GM12878 (cell line): Measurements from ENCODE around the gene FERMT2. TPM values are rescaled to one million over a fixed set of nuclear protein-coding genes. Genes with fewer than 3 reads are reported as not detected.

Experiments used
- ATAC-seq: fragments of 200-7000 bp; cut with Tn5 transposase; 3 replicates; pipeline ENCODE4 v1.9.1; 2020; ENCODE audit warnings: mild to moderate bottlenecking, moderate library complexity
- BruUV-seq: library from RNA; stranded (reverse); fragments of 400-500 nt; replicated peaks from 2 replicates; lab custom pipeline; 2021; lab: Mats Ljungman, UMichigan
- CTCF ChIA-PET: fragments of 300-600 bp; sonication (Branson Sonifier 250); formaldehyde crosslinking; extraction: SDS; loops from one replicate; lab custom pipeline; 2021; ENCODE audit warnings: inconsistent platforms; lab: Yijun Ruan, JAX
- POLR2A ChIA-PET: fragments of 350-600 bp; formaldehyde crosslinking; extraction: SDS; loops from one replicate; lab custom pipeline; 2021; ENCODE audit warnings: inconsistent platforms; lab: Charles Lee
- RAD21 ChIA-PET: fragments of 300-600 bp; sonication (Branson Sonifier 250); formaldehyde crosslinking; loops from one replicate; lab custom pipeline; 2023; ENCODE audit warnings: antibody characterized with exemption; ENCODE audit not compliant: unreplicated experiment; lab: Charles Lee
- SMC1A ChIA-PET: fragments of 300-600 bp; sonication (Branson Sonifier 250); formaldehyde crosslinking; loops from one replicate; lab custom pipeline; 2023; ENCODE audit not compliant: unreplicated experiment, uncharacterized antibody; lab: Charles Lee
- DNase-seq: peaks from one replicate; pipeline ENCODE4 v3.0.0-alpha.2; 2011; ENCODE audit warnings: low read depth, low spot score
- FAIRE-seq: peaks from 3 replicates; lab custom pipeline; 2011; peaks lifted over from hg19 to GRCh38; lab: Jason Lieb, UNC
- H2AFZ ChIP-seq: 2 replicates; pipeline ENCODE4 v1.6.0; 2011; ENCODE audit warnings: low read depth, low read length, control low read depth; ENCODE audit not compliant: control insufficient read depth
- H3K27ac ChIP-seq: 2 replicates; pipeline ENCODE4 v1.5.1; 2011; ENCODE audit warnings: control low read depth; ENCODE audit not compliant: control insufficient read depth, insufficient read depth
- H3K27me3 ChIP-seq, 2 experiments: replicated peaks in 1 of 2; 2 replicates each; pipeline versions ENCODE4 v1.6.0 to v1.6.1; 2011; ENCODE audit warnings: low read length in 1 of 2; ENCODE audit not compliant: control insufficient read depth in 2 of 2, insufficient read depth in 2 of 2
- H3K36me3 ChIP-seq, 2 experiments: 2 replicates each; pipeline ENCODE4 v1.5.1; 2011; ENCODE audit warnings: low read length in 1 of 2; ENCODE audit not compliant: control insufficient read depth in 2 of 2, insufficient read depth in 2 of 2
- H3K4me1 ChIP-seq: 2 replicates; pipeline ENCODE4 v1.6.1; 2011; ENCODE audit warnings: mild to moderate bottlenecking, low read length, moderate library complexity, mixed read lengths; ENCODE audit not compliant: control insufficient read depth, insufficient read depth
- H3K4me2 ChIP-seq: 2 replicates; pipeline ENCODE4 v1.6.0; 2011; ENCODE audit warnings: control low read depth; ENCODE audit not compliant: control insufficient read depth, insufficient read depth
- H3K4me3 ChIP-seq: fragments of 200-600 bp; sonication (generic); 2 replicates; pipeline ENCODE4 v1.5.1; 2016
- H3K79me2 ChIP-seq: 2 replicates; pipeline ENCODE4 v1.6.0; 2011; ENCODE audit warnings: low read length; ENCODE audit not compliant: control insufficient read depth, insufficient read depth
- H3K9ac ChIP-seq: 2 replicates; pipeline ENCODE4 v1.8.0; 2011; ENCODE audit warnings: low read length, control low read depth, mixed read lengths; ENCODE audit not compliant: control insufficient read depth, insufficient read depth
- H3K9me3 ChIP-seq: replicated peaks from 3 replicates; pipeline ENCODE4 v1.5.1; 2011; ENCODE audit warnings: mild to moderate bottlenecking, low read length; ENCODE audit not compliant: control insufficient read depth, insufficient read depth
- H4K20me1 ChIP-seq: 2 replicates; pipeline ENCODE4 v1.6.0; 2011; ENCODE audit not compliant: control insufficient read depth, insufficient read depth
- BHLHE40 ChIP-seq, 2 experiments: fragments of 450-650 bp in 1 of 2; IDR thresholded peaks; 2 replicates each; pipeline ENCODE4 v1.6.1; 2011 to 2017; ENCODE audit warnings: low read depth in 2 of 2, borderline replicate concordance in 1 of 2, improper control_type of control experiment in 1 of 2, low read length in 1 of 2, mild to moderate bottlenecking in 1 of 2
- BRCA1 ChIP-seq: IDR thresholded peaks from 2 replicates; pipeline ENCODE4 v1.6.1; 2011; ENCODE audit warnings: low read depth, low read length, improper control_type of control experiment
- CHD1 ChIP-seq: IDR thresholded peaks from 2 replicates; pipeline ENCODE4 v1.6.1; 2012; ENCODE audit warnings: low read depth, low read length, improper control_type of control experiment
- EED ChIP-seq: sonication (generic); IDR thresholded peaks from 2 replicates; pipeline ENCODE4 v1.6.1; 2016; ENCODE audit warnings: antibody characterized with exemption, low read depth
- EZH2 ChIP-seq: IDR thresholded peaks from 2 replicates; pipeline ENCODE4 v1.6.1; 2012; ENCODE audit warnings: low read depth, mild to moderate bottlenecking, control low read depth, inconsistent platforms, low read length, borderline replicate concordance; ENCODE audit not compliant: control insufficient read depth
- GATAD2B ChIP-seq: fragments of 450-650 bp; conservative IDR thresholded peaks from 2 replicates; pipeline ENCODE4 v1.6.1; 2017; ENCODE audit warnings: low read depth, mild to moderate bottlenecking, moderate library complexity
- IRF5 ChIP-seq: fragments of 450-650 bp; IDR thresholded peaks from 2 replicates; pipeline ENCODE4 v1.6.1; 2017; ENCODE audit warnings: borderline replicate concordance
- KAT2A ChIP-seq: conservative IDR thresholded peaks from 2 replicates; pipeline ENCODE4 v1.6.1; 2011; ENCODE audit warnings: low read depth, low read length; ENCODE audit not compliant: control insufficient read depth
- MTA2 ChIP-seq: fragments of 450-650 bp; IDR thresholded peaks from 2 replicates; pipeline ENCODE4 v1.6.1; 2016; ENCODE audit warnings: low read depth, mild to moderate bottlenecking, moderate library complexity
- MTA3 ChIP-seq: IDR thresholded peaks from 2 replicates; pipeline ENCODE4 v1.6.1; 2012; ENCODE audit warnings: low read length, inconsistent platforms, borderline replicate concordance
- MXI1 ChIP-seq: fragments of 150-350 bp; IDR thresholded peaks from 2 replicates; pipeline ENCODE4 v1.6.1; 2011; ENCODE audit warnings: low read depth, mild to moderate bottlenecking, inconsistent platforms, low read length, improper control_type of control experiment
- POLR2A ChIP-seq: IDR thresholded peaks from 2 replicates; pipeline ENCODE4 v1.6.1; 2011; ENCODE audit warnings: low read depth, mild to moderate bottlenecking, low read length
- POLR2AphosphoS2 ChIP-seq: IDR thresholded peaks from 2 replicates; pipeline ENCODE4 v1.6.1; 2011; ENCODE audit warnings: low read depth, mild to moderate bottlenecking, low read length, improper control_type of control experiment, moderate library complexity
- POLR2AphosphoS5 ChIP-seq: IDR thresholded peaks from 2 replicates; pipeline ENCODE4 v1.6.1; 2011; ENCODE audit warnings: mild to moderate bottlenecking, low read length, inconsistent platforms
- RAD21 ChIP-seq: IDR thresholded peaks from 2 replicates; pipeline ENCODE4 v1.6.1; 2011; ENCODE audit warnings: mild to moderate bottlenecking, low read depth, low read length, moderate library complexity; ENCODE audit not compliant: insufficient read depth
- RFX5 ChIP-seq: IDR thresholded peaks from 2 replicates; pipeline ENCODE4 v1.6.1; 2011; ENCODE audit warnings: low read depth, low read length, improper control_type of control experiment
- ZNF274 ChIP-seq: IDR thresholded peaks from one replicate; pipeline ENCODE4 v1.8.0; 2011; ENCODE audit not compliant: insufficient read length, insufficient read depth
- ZNF592 ChIP-seq: fragments of 450-650 bp; IDR thresholded peaks from 2 replicates; pipeline ENCODE4 v1.6.1; 2017; ENCODE audit warnings: mild to moderate bottlenecking, moderate library complexity
- WGBS: methylation state at CpG from one replicate; pipeline ENCODE4 v1.1.6; 2016; ENCODE audit warnings: low lambda C conversion rate; ENCODE audit not compliant: insufficient replicate concordance, insufficient coverage; ENCODE audit errors: missing lambda C conversion rate; 5-methylcytosine and 5-hydroxymethylcytosine counted together
- in situ Hi-C: fragments of 300-500 bp; cut with MboI; formaldehyde crosslinking; loops from 9 replicates; pipeline ENCODE4 v1.14.3; 2018; ENCODE audit warnings: mixed read lengths
- intact Hi-C: fragments of 100-400 bp; cut with micrococcal nuclease; formaldehyde crosslinking; loops from one replicate; pipeline ENCODE4 v1.14.2; 2022; ENCODE audit not compliant: unreplicated experiment
- polyA plus RNA-seq, 11 experiments: library from polyadenylated mRNA; depleted of rRNA in 4 of 11; unstranded in 6 of 11; stranded (reverse) in 5 of 11; fragments of >200 nt; fragmentation: Nextera tagmentation in 4 of 11; fragmentation: Illumina TruSeq in 1 of 11; extraction: Ambion mirVana in 4 of 11; extraction: Trizol in 1 of 11; gene quantifications; 1 replicate in 1 of 11; 2 replicates in 10 of 11; pipeline versions ENCODE4 v1.2.1 to v1.2.3, GENCODE V29; 2011 to 2016; ENCODE audit warnings: inconsistent platforms in 2 of 11, missing spikeins in 2 of 11, low read depth in 1 of 11
- total RNA-seq, 4 experiments: library from RNA; depleted of rRNA in 3 of 4; stranded (reverse); fragments of >200 nt in 3 of 4; fragmentation: Illumina TruSeq in 1 of 4; extraction: Trizol in 1 of 4; gene quantifications; 2 replicates each; pipeline versions ENCODE4 v1.2.1 to v1.2.3, GENCODE V29; 2013 to 2021
- TF ChIP-seq, protein P1 (sequence below): fragments of 150-350 bp; IDR thresholded peaks from 2 replicates; pipeline ENCODE4 v1.6.1; 2014; ENCODE audit warnings: mild to moderate bottlenecking, low read depth, low read length

FERMT2 gene
- total and polyA plus RNA-seq, 10 of the 15 experiments (the other 5 are each of a cell fraction or from before 2014, with no cell fraction given) = 4.9 to 35.5 (median 19.5) TPM

DNA sequence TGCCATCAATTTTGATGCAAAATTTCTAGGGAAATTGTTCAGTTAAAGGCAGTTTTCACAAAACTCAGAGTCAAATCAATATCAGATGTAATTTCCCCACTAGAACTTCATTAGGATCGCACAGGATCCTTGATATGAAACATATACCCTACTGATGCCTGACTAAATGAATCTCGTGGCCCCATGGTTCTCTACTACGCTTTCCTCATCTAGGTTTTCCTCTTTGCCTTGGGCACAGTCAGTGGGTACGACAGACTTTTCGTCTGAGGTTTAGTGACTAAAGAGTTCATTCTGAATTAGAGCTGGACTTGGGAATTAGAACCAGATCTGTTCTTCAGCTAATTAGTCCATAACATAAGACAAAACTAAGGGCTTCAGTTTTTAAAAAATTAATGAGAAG is 117.0 kb downstream of the FERMT2 start:
- Histone ChIP-seq H3K4me1 (no peaks in the 10 kb centered on the region), H3K4me3 (no peak overlapping the region), H3K36me3 (no peaks in the 10 kb centered on the region), H3K27me3 (no peaks in the 10 kb centered on the region), H3K27ac (no peak overlapping the region), H3K79me2 (no peaks in the 10 kb centered on the region), H3K9me3 (no peaks in the 10 kb centered on the region), H3K9ac (no peak overlapping the region), H3K4me2 (no peak overlapping the region), H4K20me1 (no peaks in the 10 kb centered on the region), H2AFZ (no peak overlapping the region)
- POLR2A ChIA-PET = interaction anchor here (0.7 kb wide), 1 partner anchor 130 kb away, joined by 4 read pairs; no protein-coding TSS in a partner anchor
- no TSS peak for BruUV-seq
- CTCF ChIA-PET = interaction anchor here (1.1 to 1.3 kb wide), 3 partner anchors 8 to 127 kb away, joined by 3 to 5 read pairs (median 4); no protein-coding TSS in a partner anchor
- WGBS = 70% methylated on average over 5 of the region's 5 CpGs
- SMC1A ChIA-PET = interaction anchor here (0.7 to 2.4 kb wide), 4 partner anchors 9 to 472 kb away, joined by 3 to 11 read pairs (median 4); no protein-coding TSS in a partner anchor
- in situ Hi-C loops (no loop called here), intact Hi-C loops (no loop called here)
- RAD21 ChIA-PET = no interaction called here
- FAIRE-seq = no peak
- TF ChIP-seq POLR2A = no peak
- no peak for TF ChIP-seq POLR2AphosphoS2
- no peak for TF ChIP-seq KAT2A
- no peak for TF ChIP-seq RAD21
- TF ChIP-seq, protein P1, sequence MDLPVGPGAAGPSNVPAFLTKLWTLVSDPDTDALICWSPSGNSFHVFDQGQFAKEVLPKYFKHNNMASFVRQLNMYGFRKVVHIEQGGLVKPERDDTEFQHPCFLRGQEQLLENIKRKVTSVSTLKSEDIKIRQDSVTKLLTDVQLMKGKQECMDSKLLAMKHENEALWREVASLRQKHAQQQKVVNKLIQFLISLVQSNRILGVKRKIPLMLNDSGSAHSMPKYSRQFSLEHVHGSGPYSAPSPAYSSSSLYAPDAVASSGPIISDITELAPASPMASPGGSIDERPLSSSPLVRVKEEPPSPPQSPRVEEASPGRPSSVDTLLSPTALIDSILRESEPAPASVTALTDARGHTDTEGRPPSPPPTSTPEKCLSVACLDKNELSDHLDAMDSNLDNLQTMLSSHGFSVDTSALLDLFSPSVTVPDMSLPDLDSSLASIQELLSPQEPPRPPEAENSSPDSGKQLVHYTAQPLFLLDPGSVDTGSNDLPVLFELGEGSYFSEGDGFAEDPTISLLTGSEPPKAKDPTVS = no peak
- no peak for TF ChIP-seq BRCA1
- TF ChIP-seq CHD1 = no peak
- no peak for TF ChIP-seq MTA3
- TF ChIP-seq POLR2AphosphoS5 = no peak
- no peak for TF ChIP-seq RFX5
- TF ChIP-seq EZH2 = no peak
- TF ChIP-seq ZNF274 = no peak
- TF ChIP-seq BHLHE40 (IDR thresholded peaks at IDR 0.05; ENCODE audit: borderline replicate concordance in 1 of 2, low read depth in 2 of 2, low read length in 1 of 2) = no peak
- no peak for TF ChIP-seq GATAD2B
- TF ChIP-seq EED = no peak
- TF ChIP-seq MTA2 = no peak
- no peak for TF ChIP-seq MXI1
- TF ChIP-seq IRF5 = no peak
- no peak for TF ChIP-seq ZNF592
- ATAC-seq = no peak
- DNase-seq = no peak
